Activated CD8-positive, alpha-beta memory T cell treated with anti-CD3 and anti-CD28 coated beads for 48 hours (primary cell): ENCODE results near the gene SPDYE5.

Experiments
- DNase-seq, 3 experiments: peaks; one replicate each; pipeline ENCODE4 v3.0.0-alpha.2; 2020; ENCODE audit warnings: low read depth in 2 of 3, low spot score in 2 of 3

SPDYE5 gene

DNA sequence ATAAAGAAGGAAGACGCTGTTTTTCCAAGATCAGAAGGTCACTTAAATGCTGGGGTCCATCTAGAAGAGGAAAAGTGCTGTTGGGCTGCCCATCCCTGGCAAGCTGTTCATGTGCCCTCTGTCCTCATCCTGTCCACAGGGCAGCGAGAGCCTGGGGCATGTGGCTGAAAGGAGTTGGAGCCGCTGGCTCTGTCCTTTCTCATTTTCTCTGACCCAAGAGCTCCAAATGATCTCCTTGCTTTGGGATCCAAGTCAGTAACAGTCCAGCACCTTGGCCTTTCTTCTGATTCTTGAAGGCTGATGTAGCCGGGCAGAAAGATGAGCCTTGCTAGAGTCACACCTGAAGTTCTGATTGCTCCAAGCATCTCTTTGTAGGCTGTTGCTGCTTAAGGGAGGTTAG lies 44.4 kb downstream of the SPDYE5 start:
- DNase-seq = no peak

DNA sequence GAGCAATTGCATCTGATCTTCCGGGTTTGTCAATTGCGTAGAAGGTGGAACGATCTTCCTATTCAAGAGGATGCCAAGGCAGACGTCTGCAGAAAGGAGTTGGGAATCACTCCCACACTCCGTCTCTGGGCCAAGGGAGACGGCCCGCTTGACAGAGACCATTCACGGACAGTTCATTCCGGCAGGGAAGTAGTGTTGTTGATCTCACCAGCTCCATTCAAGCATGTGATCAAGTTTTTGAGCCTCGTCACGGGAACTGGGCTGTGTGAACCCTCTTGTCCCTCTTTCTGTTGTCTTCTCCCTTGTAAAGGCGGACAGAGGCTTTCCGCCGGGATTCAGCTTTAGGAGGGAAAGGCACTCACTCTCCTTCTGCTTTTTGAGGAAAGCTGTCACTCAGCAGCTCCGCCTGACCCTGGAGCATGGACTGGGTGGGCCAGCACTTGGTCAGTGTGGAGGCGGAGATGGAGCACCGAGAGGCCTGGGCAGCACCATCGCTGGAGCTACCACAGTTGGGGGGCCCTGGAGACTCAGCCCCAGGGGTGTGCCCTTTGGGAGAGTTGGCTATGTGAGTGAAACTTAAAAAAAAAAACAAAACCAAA lies 44.9 kb downstream of the SPDYE5 start:
- DNase-seq = no peak

DNA sequence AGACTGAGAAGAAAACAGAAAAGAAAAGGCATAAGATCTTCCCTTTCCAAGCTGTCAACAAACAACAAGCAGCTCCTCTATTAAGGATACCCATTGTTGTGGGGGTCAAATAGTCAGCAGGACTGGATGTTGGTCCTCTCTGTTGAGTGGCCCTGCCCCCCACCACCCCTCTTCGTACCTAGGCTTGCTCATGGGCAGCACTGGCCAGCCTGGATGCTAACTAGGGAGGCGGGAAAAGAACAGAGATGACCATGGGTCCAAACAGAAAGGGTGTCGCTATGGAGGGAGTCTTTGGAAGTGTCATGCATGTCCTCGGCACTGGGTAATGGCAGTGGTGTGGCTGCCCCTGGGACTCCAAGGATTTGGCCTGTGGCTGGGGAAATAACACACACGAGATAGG lies 45.6 kb downstream of the SPDYE5 start:
- no peak for DNase-seq

DNA sequence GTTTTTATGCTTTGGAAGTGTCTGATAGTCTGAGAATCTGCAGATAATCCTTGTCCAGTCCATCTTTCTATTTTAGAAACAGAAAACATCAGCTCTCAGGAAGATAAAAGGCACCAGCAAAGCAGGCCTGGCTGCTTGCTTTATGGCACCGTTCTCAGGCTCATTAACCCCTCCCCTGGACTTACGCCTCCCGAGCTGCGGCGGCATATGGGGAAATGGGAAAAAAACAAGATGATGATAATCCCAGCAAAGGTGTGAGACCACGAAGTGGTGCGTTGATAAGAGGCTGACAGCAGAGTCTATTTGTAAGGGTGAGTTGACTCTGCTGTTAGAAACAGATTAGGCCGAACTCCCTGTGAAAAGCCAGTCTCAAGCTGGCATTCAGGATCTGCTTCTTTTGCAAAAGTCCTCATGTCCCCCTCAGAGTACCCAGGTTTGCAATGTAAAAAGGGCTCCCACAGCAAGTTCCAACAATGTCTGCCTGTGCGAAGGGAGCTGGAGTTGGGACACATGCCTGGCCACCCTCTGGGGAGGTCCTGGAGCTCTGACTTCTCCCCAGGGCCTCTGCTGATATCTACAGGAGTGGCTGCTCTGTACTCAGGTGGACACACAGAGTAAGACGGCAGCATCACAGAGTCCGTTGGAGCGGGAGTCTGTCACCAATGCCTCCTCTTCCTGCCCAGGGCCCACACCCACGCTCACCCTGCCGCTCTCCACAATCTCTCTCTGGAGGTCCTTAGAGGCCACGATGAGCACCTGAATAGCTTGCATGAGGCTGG lies 54.3 kb downstream of the SPDYE5 start:
- no peak for DNase-seq
